PC-3 (cell line): ENCODE results near the gene RTP5.

Source experiments
- EZH2 ChIP-seq: fragments of 300-600 bp; sonication (generic); IDR thresholded peaks from one replicate; pipeline ENCODE4 v1.6.1; 2017; ENCODE audit warnings: antibody characterized with exemption, mild to moderate bottlenecking, low read length; ENCODE audit not compliant: unreplicated experiment
- TF ChIP-seq, protein P1 (sequence below): fragments of 300-600 bp; sonication (generic); conservative IDR thresholded peaks from 2 replicates; pipeline ENCODE4 v1.5.1; 2017; ENCODE audit warnings: antibody characterized with exemption, low read depth, mild to moderate bottlenecking, low read length

DNA sequence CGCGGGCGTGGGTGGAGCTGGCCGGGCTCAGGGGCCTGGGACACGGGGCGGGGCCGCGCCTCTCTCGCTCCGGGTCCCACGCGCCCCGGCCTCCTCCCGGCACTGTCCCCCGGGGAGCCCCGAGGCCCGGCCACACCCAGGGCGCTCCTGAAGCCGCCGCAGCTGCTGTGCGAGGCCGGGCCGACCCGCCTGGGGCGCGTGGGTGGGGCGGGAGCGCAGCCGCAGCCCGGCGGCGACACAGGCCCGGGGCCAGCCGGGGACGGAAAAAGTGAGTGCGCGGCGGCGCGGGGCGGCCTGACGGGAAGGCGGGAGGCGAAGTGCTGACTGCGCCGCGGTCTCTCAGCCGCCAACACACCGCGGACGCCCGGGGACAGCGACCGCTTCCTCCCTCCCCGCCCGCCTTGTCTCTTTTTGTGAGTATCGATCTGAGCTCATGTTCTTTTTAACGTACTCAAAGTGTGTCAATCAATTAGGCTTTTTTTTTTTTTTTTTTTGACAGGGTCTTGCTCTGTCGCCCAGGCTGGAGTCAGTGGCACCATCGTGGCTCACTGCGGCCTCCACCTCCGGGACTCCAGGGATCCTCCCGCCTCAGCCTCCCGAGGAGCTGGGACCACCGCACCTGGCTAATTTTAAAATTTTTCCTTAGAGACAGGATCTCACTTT is 25.3 kb upstream of the RTP5 start:
- TF ChIP-seq, protein P1, sequence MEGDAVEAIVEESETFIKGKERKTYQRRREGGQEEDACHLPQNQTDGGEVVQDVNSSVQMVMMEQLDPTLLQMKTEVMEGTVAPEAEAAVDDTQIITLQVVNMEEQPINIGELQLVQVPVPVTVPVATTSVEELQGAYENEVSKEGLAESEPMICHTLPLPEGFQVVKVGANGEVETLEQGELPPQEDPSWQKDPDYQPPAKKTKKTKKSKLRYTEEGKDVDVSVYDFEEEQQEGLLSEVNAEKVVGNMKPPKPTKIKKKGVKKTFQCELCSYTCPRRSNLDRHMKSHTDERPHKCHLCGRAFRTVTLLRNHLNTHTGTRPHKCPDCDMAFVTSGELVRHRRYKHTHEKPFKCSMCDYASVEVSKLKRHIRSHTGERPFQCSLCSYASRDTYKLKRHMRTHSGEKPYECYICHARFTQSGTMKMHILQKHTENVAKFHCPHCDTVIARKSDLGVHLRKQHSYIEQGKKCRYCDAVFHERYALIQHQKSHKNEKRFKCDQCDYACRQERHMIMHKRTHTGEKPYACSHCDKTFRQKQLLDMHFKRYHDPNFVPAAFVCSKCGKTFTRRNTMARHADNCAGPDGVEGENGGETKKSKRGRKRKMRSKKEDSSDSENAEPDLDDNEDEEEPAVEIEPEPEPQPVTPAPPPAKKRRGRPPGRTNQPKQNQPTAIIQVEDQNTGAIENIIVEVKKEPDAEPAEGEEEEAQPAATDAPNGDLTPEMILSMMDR: no peak; the same call in 1 of the 2 replicates
- TF ChIP-seq EZH2: no peak
